DND-41 (cell line): ENCODE results near the gene SOD3.

Experiments
- CTCF ChIP-seq: IDR thresholded peaks from 2 replicates; pipeline ENCODE4 v1.5.1; 2012; ENCODE audit warnings: borderline replicate concordance, low read length, moderate library complexity, mild to moderate bottlenecking; ENCODE audit not compliant: poor library complexity, severe bottlenecking; ENCODE audit errors: extremely low read depth
- EZH2 ChIP-seq: IDR thresholded peaks from 3 replicates; pipeline ENCODE4 v1.6.1; 2012; ENCODE audit warnings: borderline replicate concordance, low read depth, mild to moderate bottlenecking, moderate library complexity, low read length, inconsistent platforms; ENCODE audit not compliant: severe bottlenecking

GRCh38 chr4:24837336-24837735 is 42.0 kb downstream of the SOD3 start:
- TF ChIP-seq CTCF = no peak
- no peak for TF ChIP-seq EZH2
